ENCODE results near the gene SPACA9.
A peak's percentile ranks its signal among the peaks of the same experiment; 100 is the strongest.

Gene SPACA9

DNA sequence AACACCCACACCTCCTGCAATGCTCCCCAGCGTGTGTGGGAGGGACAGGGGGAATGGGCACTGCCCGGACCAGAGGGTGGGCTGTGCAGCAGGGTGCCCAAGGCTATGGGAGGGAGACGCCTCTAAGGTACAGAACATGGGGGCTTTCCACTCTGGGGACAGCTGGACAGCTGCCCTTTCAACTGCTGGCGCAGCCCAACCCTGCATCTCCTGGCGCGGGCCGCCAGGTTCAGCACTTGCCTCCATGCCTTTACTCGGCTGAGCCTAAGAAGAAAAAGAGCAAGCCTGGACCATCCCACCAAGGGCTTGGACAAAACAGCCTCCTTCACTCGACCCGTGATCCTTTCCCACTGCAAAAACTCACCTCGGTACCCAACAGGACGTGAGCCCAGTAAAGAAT lies 15.6 kb upstream of the SPACA9 start:
- TF ChIP-seq, protein P1, sequence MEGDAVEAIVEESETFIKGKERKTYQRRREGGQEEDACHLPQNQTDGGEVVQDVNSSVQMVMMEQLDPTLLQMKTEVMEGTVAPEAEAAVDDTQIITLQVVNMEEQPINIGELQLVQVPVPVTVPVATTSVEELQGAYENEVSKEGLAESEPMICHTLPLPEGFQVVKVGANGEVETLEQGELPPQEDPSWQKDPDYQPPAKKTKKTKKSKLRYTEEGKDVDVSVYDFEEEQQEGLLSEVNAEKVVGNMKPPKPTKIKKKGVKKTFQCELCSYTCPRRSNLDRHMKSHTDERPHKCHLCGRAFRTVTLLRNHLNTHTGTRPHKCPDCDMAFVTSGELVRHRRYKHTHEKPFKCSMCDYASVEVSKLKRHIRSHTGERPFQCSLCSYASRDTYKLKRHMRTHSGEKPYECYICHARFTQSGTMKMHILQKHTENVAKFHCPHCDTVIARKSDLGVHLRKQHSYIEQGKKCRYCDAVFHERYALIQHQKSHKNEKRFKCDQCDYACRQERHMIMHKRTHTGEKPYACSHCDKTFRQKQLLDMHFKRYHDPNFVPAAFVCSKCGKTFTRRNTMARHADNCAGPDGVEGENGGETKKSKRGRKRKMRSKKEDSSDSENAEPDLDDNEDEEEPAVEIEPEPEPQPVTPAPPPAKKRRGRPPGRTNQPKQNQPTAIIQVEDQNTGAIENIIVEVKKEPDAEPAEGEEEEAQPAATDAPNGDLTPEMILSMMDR (IDR thresholded peaks at IDR 0.05; ENCODE audit: control insufficient read depth, extremely low read depth, insufficient read depth) = no peak
- DNase-seq (ENCODE audit: low read depth) = no peak
- H3K4me3 ChIP-seq (ENCODE audit: low read depth, low read length) = no peak overlapping the region

DNA sequence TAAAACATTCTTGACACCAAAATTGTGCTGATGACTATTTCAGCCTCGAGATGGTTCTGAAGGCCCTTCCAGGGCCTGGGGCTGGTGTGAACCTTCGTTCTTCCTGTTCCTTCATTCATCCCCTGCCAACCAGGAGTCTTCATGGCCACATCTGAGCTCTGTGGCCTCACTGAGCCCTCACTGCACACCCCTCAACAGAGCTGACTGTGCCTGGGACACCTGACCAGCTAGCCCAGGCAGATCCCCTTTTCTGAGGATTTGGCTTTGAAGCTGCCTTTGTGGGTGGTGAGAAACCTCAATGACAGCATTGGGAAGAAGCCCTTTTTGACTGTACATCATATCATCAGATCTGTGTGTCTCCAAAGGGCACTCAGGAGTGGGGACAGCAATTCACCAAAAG lies 14.4 kb upstream of the SPACA9 start:
- no peak overlapping the region for H3K4me3 ChIP-seq (ENCODE audit: low read depth, low read length)
- no peak for DNase-seq (ENCODE audit: low read depth)
- TF ChIP-seq, protein P1 (IDR thresholded peaks at IDR 0.05; ENCODE audit: control insufficient read depth, extremely low read depth, insufficient read depth) = no peak

DNA sequence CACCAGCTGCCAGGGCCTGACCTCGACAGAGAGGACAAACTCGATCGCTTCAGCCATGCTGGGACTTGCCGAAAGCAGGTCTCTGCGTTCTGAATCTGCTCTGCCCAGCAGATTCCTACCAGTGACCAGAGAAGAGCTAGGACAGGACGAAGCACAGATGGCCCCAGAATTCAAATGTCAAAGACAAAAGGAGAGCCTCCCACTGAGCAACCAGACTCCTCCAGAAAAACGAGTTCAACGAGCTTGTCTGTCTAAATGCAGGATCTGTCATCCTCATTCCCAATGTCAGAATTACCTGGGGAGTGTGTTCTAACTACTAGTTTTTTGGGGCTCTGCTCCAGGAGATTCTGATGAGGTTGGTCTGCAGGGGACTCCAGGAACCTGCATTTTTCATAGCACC lies 14.0 kb upstream of the SPACA9 start:
- peak; percentile 7 for DNase-seq (ENCODE audit: low read depth)
- no peak overlapping the region for H3K4me3 ChIP-seq (ENCODE audit: low read depth, low read length)
- TF ChIP-seq, protein P1 (IDR thresholded peaks at IDR 0.05; ENCODE audit: control insufficient read depth, extremely low read depth, insufficient read depth) = no peak

DNA sequence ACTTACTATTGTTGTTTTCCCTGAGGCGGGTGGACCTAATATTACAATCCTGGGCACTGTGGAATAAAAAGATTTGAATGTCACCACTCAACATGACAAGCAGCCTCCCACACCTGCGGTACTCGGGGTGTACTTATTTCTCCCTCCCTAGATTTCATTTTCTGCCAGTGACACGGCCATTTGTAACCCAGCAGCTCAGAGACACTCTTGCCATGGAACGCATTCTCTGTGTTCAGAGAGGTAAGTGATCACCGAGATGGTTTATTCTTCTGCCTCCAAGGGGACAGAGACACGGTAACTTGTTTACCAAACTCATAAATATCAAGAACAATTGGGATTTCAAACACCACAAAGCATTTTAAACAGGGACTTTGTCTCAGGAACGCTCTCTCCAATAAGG lies 11.8 kb upstream of the SPACA9 start:
- H3K4me3 ChIP-seq (ENCODE audit: low read depth, low read length) = no peak overlapping the region
- TF ChIP-seq, protein P1 (IDR thresholded peaks at IDR 0.05; ENCODE audit: control insufficient read depth, extremely low read depth, insufficient read depth) = no peak
- no peak for DNase-seq (ENCODE audit: low read depth)

DNA sequence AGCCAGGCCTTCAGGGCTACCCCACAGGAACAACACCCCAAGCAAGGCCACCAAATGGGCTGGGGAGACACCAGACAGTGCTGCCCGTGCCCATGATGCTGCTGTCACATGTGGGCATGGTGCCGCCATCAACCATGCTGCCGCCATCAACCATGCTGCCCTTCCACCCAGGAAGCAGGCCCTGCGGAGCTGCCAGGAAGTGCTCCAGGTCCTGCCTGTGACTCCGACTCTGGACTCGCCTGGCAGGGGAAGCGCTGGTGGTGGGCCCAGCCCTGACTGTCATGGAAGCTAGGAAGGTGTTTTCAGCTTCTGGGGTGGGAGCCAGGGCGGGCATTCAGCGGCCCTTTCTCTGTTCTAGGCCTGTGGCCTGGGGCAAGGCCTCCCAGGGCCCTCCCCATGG lies 9.4 kb upstream of the SPACA9 start:
- H3K4me3 ChIP-seq (ENCODE audit: low read depth, low read length) = no peak overlapping the region
- TF ChIP-seq, protein P1 (IDR thresholded peaks at IDR 0.05; ENCODE audit: control insufficient read depth, extremely low read depth, insufficient read depth) = no peak
- no peak for DNase-seq (ENCODE audit: low read depth)

DNA sequence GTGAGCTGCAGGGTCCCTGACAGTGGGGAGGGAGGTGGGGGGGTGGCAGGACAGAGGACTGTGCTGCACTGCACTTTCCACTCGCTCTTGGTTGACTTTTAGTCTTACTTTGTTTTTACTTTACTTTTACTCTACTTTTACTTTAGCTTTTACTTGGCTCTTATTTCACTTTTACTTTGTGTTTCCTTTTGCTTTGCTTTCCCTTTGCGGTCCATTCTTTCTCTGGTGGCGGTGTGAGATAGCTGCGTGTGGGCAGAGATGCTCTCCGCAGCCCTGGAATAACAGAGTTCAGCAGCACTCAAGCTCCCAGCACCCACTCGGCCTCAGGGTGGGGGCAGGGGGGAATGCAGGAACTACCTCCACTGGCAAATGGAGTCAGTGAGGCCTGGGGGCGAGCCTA lies 5.3 kb upstream of the SPACA9 start:
- DNase-seq (ENCODE audit: low read depth) = no peak
- TF ChIP-seq, protein P1 (IDR thresholded peaks at IDR 0.05; ENCODE audit: control insufficient read depth, extremely low read depth, insufficient read depth) = no peak
- H3K4me3 ChIP-seq (ENCODE audit: low read depth, low read length) = no peak overlapping the region

DNA sequence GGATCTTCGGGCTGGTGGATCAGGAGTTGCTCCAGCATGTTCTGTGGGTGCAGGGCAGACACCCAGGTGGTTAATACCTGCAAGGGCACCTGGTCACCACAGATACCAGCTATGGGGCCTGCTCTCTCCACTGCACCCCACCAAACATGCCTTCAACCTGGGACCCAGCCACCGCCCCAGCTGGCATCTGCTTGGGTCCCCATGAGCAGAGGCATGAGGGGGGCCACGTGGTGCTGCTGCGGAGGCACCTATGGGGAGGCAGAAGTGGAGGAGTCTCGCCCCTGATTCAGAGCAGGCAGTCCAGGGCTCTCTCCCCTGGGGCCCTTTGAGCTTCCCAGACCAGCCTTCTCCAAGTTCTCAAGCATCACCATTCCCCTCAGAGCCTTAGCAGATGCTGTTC lies 3.5 kb upstream of the SPACA9 start:
- no peak for DNase-seq (ENCODE audit: low read depth)
- H3K4me3 ChIP-seq (ENCODE audit: low read depth, low read length) = no peak overlapping the region
- TF ChIP-seq, protein P1 (IDR thresholded peaks at IDR 0.05; ENCODE audit: control insufficient read depth, extremely low read depth, insufficient read depth) = no peak
